ENCODE results near the gene BANK1. TPM values are rescaled to one million over a fixed set of nuclear protein-coding genes. Genes with fewer than 3 reads are reported as not detected.

The BANK1 gene
- polyA plus RNA-seq, 1 donor from 2014 or later, result not detected

DNA sequence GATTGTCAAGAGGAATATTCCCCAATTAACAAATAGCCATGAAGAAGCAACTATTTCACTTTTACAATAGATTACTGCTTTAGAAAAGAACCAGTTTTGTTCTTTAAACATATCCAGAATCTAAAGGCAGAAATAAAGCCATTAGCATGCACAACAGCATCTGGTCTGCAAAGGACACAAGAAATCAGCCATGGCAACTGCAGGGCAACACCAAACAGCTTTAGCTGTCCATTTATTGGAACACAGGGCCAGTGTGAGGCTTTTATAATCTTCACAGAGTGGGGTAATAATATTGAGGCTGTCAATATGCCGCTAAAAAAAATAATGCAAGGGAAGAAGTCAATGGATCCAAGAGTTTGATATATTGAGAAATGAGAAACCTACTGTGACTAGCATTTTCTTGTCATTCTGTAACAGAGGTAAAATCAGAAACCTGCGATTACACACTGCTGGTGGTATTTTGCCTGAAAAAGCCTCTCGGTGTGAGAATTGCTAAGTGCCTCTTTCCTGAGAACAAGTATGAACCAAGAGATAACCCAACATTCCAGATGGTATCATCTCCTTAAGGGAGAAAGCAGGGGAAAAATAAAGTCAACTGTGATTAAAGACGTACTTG is 2.7 kb upstream of the BANK1 start:
- Histone ChIP-seq H3K4me3 (ENCODE audit: low read length) (no peak overlapping the region), H3K9ac (ENCODE audit: low read length) (no peak overlapping the region), H3K27me3 (ENCODE audit: insufficient read depth, low read depth, low read length) (peaks cover 28% of the 10 kb centered on the region), H3K4me2 (ENCODE audit: low read length) (no peak overlapping the region), H3K9me2 (ENCODE audit: insufficient read depth, low read length) (no peaks in the 10 kb centered on the region), H3F3A (ENCODE audit: insufficient read depth, low read length, poor library complexity, severe bottlenecking) (no peaks in the 10 kb centered on the region), H4K20me1 (ENCODE audit: insufficient read depth) (no peaks in the 10 kb centered on the region), H2AFZ (ENCODE audit: low read depth, low read length) (no peak overlapping the region), H3K9me3 (ENCODE audit: low read length) (no peaks in the 10 kb centered on the region), H3K36me3 (ENCODE audit: insufficient read depth, low read length) (no peaks in the 10 kb centered on the region), H3K27ac (ENCODE audit: low read length) (no peak overlapping the region), H3K79me2 (replicated peaks; ENCODE audit: insufficient read depth, low read length) (no peaks in the 10 kb centered on the region)
- TF ChIP-seq SMC3 (conservative IDR thresholded peaks at IDR 0.05; ENCODE audit: poor library complexity) (peak; percentile 29), EP300 (conservative IDR thresholded peaks at IDR 0.05; ENCODE audit: poor library complexity, severe bottlenecking) (peak; percentile 88), RAD21 (conservative IDR thresholded peaks at IDR 0.05) (peak; percentile 33), MXI1 (conservative IDR thresholded peaks at IDR 0.05; ENCODE audit: poor library complexity, severe bottlenecking) (no peak), POLR2AphosphoS5 (IDR thresholded peaks at IDR 0.05) (peak; percentile 98)
- TF ChIP-seq, protein P1, sequence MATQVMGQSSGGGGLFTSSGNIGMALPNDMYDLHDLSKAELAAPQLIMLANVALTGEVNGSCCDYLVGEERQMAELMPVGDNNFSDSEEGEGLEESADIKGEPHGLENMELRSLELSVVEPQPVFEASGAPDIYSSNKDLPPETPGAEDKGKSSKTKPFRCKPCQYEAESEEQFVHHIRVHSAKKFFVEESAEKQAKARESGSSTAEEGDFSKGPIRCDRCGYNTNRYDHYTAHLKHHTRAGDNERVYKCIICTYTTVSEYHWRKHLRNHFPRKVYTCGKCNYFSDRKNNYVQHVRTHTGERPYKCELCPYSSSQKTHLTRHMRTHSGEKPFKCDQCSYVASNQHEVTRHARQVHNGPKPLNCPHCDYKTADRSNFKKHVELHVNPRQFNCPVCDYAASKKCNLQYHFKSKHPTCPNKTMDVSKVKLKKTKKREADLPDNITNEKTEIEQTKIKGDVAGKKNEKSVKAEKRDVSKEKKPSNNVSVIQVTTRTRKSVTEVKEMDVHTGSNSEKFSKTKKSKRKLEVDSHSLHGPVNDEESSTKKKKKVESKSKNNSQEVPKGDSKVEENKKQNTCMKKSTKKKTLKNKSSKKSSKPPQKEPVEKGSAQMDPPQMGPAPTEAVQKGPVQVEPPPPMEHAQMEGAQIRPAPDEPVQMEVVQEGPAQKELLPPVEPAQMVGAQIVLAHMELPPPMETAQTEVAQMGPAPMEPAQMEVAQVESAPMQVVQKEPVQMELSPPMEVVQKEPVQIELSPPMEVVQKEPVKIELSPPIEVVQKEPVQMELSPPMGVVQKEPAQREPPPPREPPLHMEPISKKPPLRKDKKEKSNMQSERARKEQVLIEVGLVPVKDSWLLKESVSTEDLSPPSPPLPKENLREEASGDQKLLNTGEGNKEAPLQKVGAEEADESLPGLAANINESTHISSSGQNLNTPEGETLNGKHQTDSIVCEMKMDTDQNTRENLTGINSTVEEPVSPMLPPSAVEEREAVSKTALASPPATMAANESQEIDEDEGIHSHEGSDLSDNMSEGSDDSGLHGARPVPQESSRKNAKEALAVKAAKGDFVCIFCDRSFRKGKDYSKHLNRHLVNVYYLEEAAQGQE (IDR thresholded peaks at IDR 0.05; ENCODE audit: borderline replicate concordance), result peak; percentile 87

DNA sequence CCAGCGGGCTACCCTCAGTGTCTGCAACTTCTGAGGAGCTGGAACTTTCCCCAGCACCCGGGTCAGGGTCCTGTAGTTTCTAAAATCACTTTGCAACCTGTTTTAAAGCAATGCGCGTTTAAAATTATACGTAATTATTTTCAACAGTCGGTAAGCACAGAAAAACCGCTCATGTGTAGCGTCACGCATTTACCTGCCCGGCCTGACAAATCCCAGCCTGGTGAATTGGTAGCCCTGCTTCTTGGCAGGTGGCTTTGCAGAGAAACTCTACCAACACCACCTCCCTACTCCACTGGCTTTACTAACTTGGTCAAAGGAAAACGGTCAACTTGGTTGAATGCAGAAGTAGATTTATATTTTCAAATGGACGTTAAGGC is 640 bp downstream of the BANK1 start:
- H3K79me2 ChIP-seq (replicated peaks; ENCODE audit: insufficient read depth, low read length), result no peaks in the 10 kb centered on the region

More for the DNA sequence above, 640 bp downstream of the BANK1 start:
- Histone ChIP-seq H3K27me3 (ENCODE audit: insufficient read depth, low read depth, low read length) (peaks cover 22% of the 10 kb centered on the region), H3K27ac (ENCODE audit: low read length) (no peak overlapping the region), H3F3A (ENCODE audit: insufficient read depth, low read length, poor library complexity, severe bottlenecking) (no peaks in the 10 kb centered on the region), H2AFZ (ENCODE audit: low read depth, low read length) (no peak overlapping the region), H3K4me3 (ENCODE audit: low read length) (no peak overlapping the region), H3K9ac (ENCODE audit: low read length) (no peak overlapping the region), H4K20me1 (ENCODE audit: insufficient read depth) (no peaks in the 10 kb centered on the region), H3K9me3 (ENCODE audit: low read length) (no peaks in the 10 kb centered on the region), H3K36me3 (ENCODE audit: insufficient read depth, low read length) (no peaks in the 10 kb centered on the region), H3K9me2 (ENCODE audit: insufficient read depth, low read length) (no peaks in the 10 kb centered on the region), H3K4me2 (ENCODE audit: low read length) (no peak overlapping the region)
- no peak for TF ChIP-seq MXI1 (conservative IDR thresholded peaks at IDR 0.05; ENCODE audit: poor library complexity, severe bottlenecking)
- no peak for TF ChIP-seq RAD21 (conservative IDR thresholded peaks at IDR 0.05)
- no peak for TF ChIP-seq SMC3 (conservative IDR thresholded peaks at IDR 0.05; ENCODE audit: poor library complexity)
- no peak for TF ChIP-seq EZH2 (IDR thresholded peaks at IDR 0.05; ENCODE audit: borderline replicate concordance, insufficient read depth, low read length, poor library complexity, severe bottlenecking)
- TF ChIP-seq, protein P2, sequence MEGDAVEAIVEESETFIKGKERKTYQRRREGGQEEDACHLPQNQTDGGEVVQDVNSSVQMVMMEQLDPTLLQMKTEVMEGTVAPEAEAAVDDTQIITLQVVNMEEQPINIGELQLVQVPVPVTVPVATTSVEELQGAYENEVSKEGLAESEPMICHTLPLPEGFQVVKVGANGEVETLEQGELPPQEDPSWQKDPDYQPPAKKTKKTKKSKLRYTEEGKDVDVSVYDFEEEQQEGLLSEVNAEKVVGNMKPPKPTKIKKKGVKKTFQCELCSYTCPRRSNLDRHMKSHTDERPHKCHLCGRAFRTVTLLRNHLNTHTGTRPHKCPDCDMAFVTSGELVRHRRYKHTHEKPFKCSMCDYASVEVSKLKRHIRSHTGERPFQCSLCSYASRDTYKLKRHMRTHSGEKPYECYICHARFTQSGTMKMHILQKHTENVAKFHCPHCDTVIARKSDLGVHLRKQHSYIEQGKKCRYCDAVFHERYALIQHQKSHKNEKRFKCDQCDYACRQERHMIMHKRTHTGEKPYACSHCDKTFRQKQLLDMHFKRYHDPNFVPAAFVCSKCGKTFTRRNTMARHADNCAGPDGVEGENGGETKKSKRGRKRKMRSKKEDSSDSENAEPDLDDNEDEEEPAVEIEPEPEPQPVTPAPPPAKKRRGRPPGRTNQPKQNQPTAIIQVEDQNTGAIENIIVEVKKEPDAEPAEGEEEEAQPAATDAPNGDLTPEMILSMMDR (IDR thresholded peaks at IDR 0.05; ENCODE audit: poor library complexity, severe bottlenecking), result no peak
- TF ChIP-seq, protein P1 (IDR thresholded peaks at IDR 0.05; ENCODE audit: borderline replicate concordance), result no peak
- no peak for TF ChIP-seq POLR2AphosphoS5 (IDR thresholded peaks at IDR 0.05)
- TF ChIP-seq TAF1 (IDR thresholded peaks at IDR 0.05; ENCODE audit: low read depth), result no peak
- no peak for TF ChIP-seq EP300 (conservative IDR thresholded peaks at IDR 0.05; ENCODE audit: poor library complexity, severe bottlenecking)
